K562 (cell line): Measurements from ENCODE around the gene SLC1A7. TPM values are rescaled to one million over a fixed set of nuclear protein-coding genes. Genes with fewer than 3 reads are reported as not detected.
A peak's percentile ranks its signal among the peaks of the same experiment; 100 is the strongest.

Experiments used
- AFF1 ChIP-seq, 2 experiments: fragments of 450-650 bp; IDR thresholded peaks; 2 replicates each; pipeline ENCODE4 v1.6.1; 2018; ENCODE audit warnings: mild to moderate bottlenecking in 2 of 2, low read depth in 1 of 2; ENCODE audit not compliant: partially characterized antibody in 2 of 2
- BRD9 ChIP-seq: fragments of 450-650 bp; IDR thresholded peaks from 2 replicates; pipeline ENCODE4 v1.6.1; 2018; ENCODE audit warnings: low read depth; ENCODE audit not compliant: partially characterized antibody
- GATA2 ChIP-seq: sonication (generic); formaldehyde crosslinking; IDR thresholded peaks from 2 replicates; pipeline ENCODE4 v1.4.0; 2020; ENCODE audit warnings: mild to moderate bottlenecking, missing genetic modification reagents
- KDM1A ChIP-seq, 2 experiments: fragments of 450-650 bp; IDR thresholded peaks; 2 replicates each; pipeline ENCODE4 v1.6.1; 2016; ENCODE audit warnings: mild to moderate bottlenecking in 2 of 2
- KLF10 ChIP-seq: fragments of 250-450 bp; sonication (Bioruptor Pico); IDR thresholded peaks from 2 replicates; pipeline ENCODE4 v1.6.1; 2021; ENCODE audit warnings: matching md5 sums
- MLLT1 ChIP-seq, 2 experiments: fragments of 450-650 bp; IDR thresholded peaks; 2 replicates each; pipeline ENCODE4 v1.6.1; 2016
- RBFOX2 ChIP-seq: fragments of 200-400 bp; formaldehyde crosslinking; IDR thresholded peaks from 2 replicates; pipeline ENCODE4 v1.6.1; 2017; ENCODE audit warnings: low read depth, mild to moderate bottlenecking, low read length, moderate library complexity
- TAF9B ChIP-seq: fragments of 450-650 bp; IDR thresholded peaks from 2 replicates; pipeline ENCODE4 v1.6.1; 2018; ENCODE audit warnings: mild to moderate bottlenecking; ENCODE audit not compliant: partially characterized antibody
- TEAD1 ChIP-seq, 2 experiments: fragments of 450-650 bp in 1 of 2; sonication (generic) in 1 of 2; formaldehyde crosslinking; IDR thresholded peaks; 2 replicates each; pipeline versions ENCODE4 v1.4.0 to v1.8.0; 2020 to 2022; ENCODE audit warnings: mild to moderate bottlenecking in 2 of 2, missing genetic modification reagents in 1 of 2
- TEAD4 ChIP-seq, 2 experiments: sonication (generic) in 1 of 2; formaldehyde crosslinking in 1 of 2; IDR thresholded peaks; 2 replicates each; pipeline versions ENCODE4 v1.6.1 to v1.8.0; 2012 to 2022; ENCODE audit warnings: borderline replicate concordance in 1 of 2, inconsistent platforms in 1 of 2, low read length in 1 of 2, mild to moderate bottlenecking in 1 of 2, missing genetic modification reagents in 1 of 2
- ZSCAN32 ChIP-seq: fragments of 450-650 bp; formaldehyde crosslinking; IDR thresholded peaks from 2 replicates; pipeline ENCODE4 v1.4.0; 2020; ENCODE audit warnings: mild to moderate bottlenecking, moderate library complexity
- polyA plus RNA-seq, 8 experiments: library from polyadenylated mRNA; depleted of rRNA in 4 of 8; stranded (reverse) in 5 of 8; unstranded in 3 of 8; fragments of >200 nt; fragmentation: Nextera tagmentation in 2 of 8; fragmentation: Illumina TruSeq in 1 of 8; extraction: Ambion mirVana in 2 of 8; extraction: Trizol in 1 of 8; gene quantifications; 2 replicates each; pipeline versions ENCODE4 v1.2.1 to v1.2.3, GENCODE V29; 2011 to 2014; ENCODE audit warnings: inconsistent platforms in 1 of 8, missing spikeins in 1 of 8
- total RNA-seq, 7 experiments: library from RNA; depleted of rRNA in 6 of 7; stranded (reverse); fragments of >200 nt in 6 of 7; fragmentation: Illumina TruSeq in 2 of 7; extraction: Trizol in 2 of 7; gene quantifications; 2 replicates each; pipeline versions ENCODE4 v1.2.1 to v1.2.3, GENCODE V29; 2011 to 2021; ENCODE audit warnings: low replicate concordance in 1 of 7
- TF ChIP-seq, protein P1 (sequence below): fragments of 450-650 bp; IDR thresholded peaks from 2 replicates; pipeline ENCODE4 v1.6.1; 2016; ENCODE audit warnings: low read depth
- TF ChIP-seq, protein P2 (sequence below): fragments of 250-450 bp; sonication (Bioruptor Pico); IDR thresholded peaks from 2 replicates; pipeline ENCODE4 v1.4.0; 2020; ENCODE audit warnings: mild to moderate bottlenecking, moderate library complexity

Gene SLC1A7
- total and polyA plus RNA-seq, 9 of the 15 experiments (the other 6 are each of a cell fraction or from before 2014, with no cell fraction given): 0.07 TPM; not detected in 8

GRCh38 chr1:53189061-53189460 lies 46.6 kb upstream of the SLC1A7 start (continued):
- TF ChIP-seq, protein P1, sequence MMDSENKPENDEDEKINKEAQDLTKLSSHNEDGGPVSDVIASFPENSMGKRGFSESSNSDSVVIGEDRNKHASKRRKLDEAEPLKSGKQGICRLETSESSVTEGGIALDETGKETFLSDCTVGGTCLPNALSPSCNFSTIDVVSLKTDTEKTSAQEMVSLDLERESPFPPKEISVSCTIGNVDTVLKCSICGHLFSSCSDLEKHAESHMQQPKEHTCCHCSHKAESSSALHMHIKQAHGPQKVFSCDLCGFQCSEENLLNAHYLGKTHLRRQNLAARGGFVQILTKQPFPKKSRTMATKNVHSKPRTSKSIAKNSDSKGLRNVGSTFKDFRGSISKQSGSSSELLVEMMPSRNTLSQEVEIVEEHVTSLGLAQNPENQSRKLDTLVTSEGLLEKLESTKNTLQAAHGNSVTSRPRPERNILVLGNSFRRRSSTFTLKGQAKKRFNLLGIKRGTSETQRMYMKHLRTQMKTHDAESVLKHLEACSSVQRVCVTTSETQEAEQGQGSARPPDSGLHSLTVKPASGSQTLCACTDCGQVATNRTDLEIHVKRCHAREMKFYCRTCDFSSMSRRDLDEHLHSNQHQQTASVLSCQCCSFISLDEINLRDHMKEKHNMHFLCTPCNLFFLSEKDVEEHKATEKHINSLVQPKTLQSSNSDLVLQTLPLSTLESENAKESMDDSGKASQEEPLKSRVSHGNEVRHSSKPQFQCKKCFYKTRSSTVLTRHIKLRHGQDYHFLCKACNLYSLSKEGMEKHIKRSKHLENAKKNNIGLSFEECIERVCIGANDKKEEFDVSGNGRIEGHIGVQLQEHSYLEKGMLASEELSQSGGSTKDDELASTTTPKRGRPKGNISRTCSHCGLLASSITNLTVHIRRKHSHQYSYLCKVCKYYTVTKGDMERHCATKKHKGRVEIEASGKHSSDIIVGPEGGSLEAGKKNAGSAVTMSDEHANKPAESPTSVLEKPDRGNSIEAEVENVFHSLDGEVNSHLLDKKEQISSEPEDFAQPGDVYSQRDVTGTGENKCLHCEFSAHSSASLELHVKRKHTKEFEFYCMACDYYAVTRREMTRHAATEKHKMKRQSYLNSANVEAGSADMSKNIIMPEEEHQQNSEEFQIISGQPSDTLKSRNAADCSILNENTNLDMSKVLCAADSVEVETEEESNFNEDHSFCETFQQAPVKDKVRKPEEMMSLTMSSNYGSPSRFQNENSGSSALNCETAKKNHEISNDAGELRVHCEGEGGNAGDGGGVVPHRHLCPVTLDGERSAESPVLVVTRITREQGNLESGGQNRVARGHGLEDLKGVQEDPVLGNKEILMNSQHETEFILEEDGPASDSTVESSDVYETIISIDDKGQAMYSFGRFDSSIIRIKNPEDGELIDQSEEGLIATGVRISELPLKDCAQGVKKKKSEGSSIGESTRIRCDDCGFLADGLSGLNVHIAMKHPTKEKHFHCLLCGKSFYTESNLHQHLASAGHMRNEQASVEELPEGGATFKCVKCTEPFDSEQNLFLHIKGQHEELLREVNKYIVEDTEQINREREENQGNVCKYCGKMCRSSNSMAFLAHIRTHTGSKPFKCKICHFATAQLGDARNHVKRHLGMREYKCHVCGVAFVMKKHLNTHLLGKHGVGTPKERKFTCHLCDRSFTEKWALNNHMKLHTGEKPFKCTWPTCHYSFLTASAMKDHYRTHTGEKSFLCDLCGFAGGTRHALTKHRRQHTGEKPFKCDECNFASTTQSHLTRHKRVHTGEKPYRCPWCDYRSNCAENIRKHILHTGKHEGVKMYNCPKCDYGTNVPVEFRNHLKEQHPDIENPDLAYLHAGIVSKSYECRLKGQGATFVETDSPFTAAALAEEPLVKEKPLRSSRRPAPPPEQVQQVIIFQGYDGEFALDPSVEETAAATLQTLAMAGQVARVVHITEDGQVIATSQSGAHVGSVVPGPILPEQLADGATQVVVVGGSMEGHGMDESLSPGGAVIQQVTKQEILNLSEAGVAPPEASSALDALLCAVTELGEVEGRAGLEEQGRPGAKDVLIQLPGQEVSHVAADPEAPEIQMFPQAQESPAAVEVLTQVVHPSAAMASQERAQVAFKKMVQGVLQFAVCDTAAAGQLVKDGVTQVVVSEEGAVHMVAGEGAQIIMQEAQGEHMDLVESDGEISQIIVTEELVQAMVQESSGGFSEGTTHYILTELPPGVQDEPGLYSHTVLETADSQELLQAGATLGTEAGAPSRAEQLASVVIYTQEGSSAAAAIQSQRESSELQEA: no peak
- no peak for TF ChIP-seq KLF10 (CRISPR knock-in tag)
- TF ChIP-seq MLLT1 (IDR thresholded peaks at IDR 0.05): no peak
- TF ChIP-seq ZSCAN32: no peak
- TF ChIP-seq TAF9B: no peak
- TF ChIP-seq TEAD4 (IDR thresholded peaks at IDR 0.05; ENCODE audit: low read length): peak; percentile 65; the same call in 1 of the 2 replicates
- no peak for TF ChIP-seq TEAD4 (CRISPR knock-in tag; IDR thresholded peaks at IDR 0.05; ENCODE audit: borderline replicate concordance)
- TF ChIP-seq GATA2 (CRISPR knock-in tag): no peak
- TF ChIP-seq, protein P2, sequence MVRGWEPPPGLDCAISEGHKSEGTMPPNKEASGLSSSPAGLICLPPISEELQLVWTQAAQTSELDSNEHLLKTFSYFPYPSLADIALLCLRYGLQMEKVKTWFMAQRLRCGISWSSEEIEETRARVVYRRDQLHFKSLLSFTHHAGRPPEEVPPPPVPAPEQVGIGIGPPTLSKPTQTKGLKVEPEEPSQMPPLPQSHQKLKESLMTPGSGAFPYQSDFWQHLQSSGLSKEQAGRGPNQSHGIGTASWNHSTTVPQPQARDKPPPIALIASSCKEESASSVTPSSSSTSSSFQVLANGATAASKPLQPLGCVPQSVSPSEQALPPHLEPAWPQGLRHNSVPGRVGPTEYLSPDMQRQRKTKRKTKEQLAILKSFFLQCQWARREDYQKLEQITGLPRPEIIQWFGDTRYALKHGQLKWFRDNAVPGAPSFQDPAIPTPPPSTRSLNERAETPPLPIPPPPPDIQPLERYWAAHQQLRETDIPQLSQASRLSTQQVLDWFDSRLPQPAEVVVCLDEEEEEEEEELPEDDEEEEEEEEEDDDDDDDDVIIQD (CRISPR knock-in tag): no peak
- no peak for TF ChIP-seq RBFOX2
- no peak for TF ChIP-seq BRD9
- peak in 1 of 2 experiments; percentile 47; a peak in 1 of 4 replicates for TF ChIP-seq KDM1A (IDR thresholded peaks at IDR 0.05)
- TF ChIP-seq AFF1 (IDR thresholded peaks at IDR 0.05; ENCODE audit: low read depth in 1 of 2, partially characterized antibody in 2 of 2): no peak
- no peak for TF ChIP-seq TEAD1 (CRISPR knock-in tag; IDR thresholded peaks at IDR 0.05)
